ENCODE results near the gene RHOC. TPM values are rescaled to one million over a fixed set of nuclear protein-coding genes. Genes with fewer than 3 reads are reported as not detected.

RHOC gene
- polyA plus RNA-seq, 1 of the 3 experiments (the other 2 are of a cell fraction): 1,028 TPM

- peaks cover 0 to 3% of the 10 kb centered on the region in 2 experiments for H3K36me3 ChIP-seq (replicated peaks in 1 of 2; ENCODE audit: control insufficient read depth in 1 of 2, insufficient read depth in 2 of 2, low read length in 1 of 2)
- WGBS (ENCODE audit: low lambda C conversion rate): 96% methylated on average over 3 of the region's 3 CpGs
- H3F3A ChIP-seq (replicated peaks; ENCODE audit: insufficient read depth): peaks cover 7% of the 10 kb centered on the region
- peaks cover 7 to 10% of the 10 kb centered on the region in 2 experiments; a peak in 3 of 4 replicates for H3K4me1 ChIP-seq (ENCODE audit: control insufficient read depth in 1 of 2, insufficient read depth in 2 of 2, low read depth in 1 of 2, low read length in 1 of 2)
- no peaks in the 10 kb centered on the region for H3K27me3 ChIP-seq (ENCODE audit: insufficient read depth)
- H3K9ac ChIP-seq: no peak overlapping the region
- no peaks in the 10 kb centered on the region for H3K9me2 ChIP-seq
- DNase-seq: no peak
- no peaks in the 10 kb centered on the region for H3K9me3 ChIP-seq
- H4K20me1 ChIP-seq (ENCODE audit: insufficient read depth): no peaks in the 10 kb centered on the region
- H3K79me2 ChIP-seq (ENCODE audit: insufficient read depth): peaks cover 74% of the 10 kb centered on the region
- no peak overlapping the region for H3K4me3 ChIP-seq (ENCODE audit: low read depth in 2 of 2, low read length in 1 of 2)
- POLR2A ChIA-PET: no interaction called here
- TF ChIP-seq JUND (IDR thresholded peaks at IDR 0.05) (no peak), RCOR1 (IDR thresholded peaks at IDR 0.05; ENCODE audit: low read length) (no peak), FOXJ3 (CRISPR knock-in tag; IDR thresholded peaks at IDR 0.05) (no peak), POLR2AphosphoS5 (IDR thresholded peaks at IDR 0.05; ENCODE audit: low read depth, low read length) (no peak), RAD21 (IDR thresholded peaks at IDR 0.05; ENCODE audit: low read length) (no peak), MEF2A (IDR thresholded peaks at IDR 0.05; ENCODE audit: borderline replicate concordance, low read depth) (no peak), GATA2 (CRISPR knock-in tag; IDR thresholded peaks at IDR 0.05) (no peak), NRF1 (IDR thresholded peaks at IDR 0.05; ENCODE audit: low read depth, low read length) (no peak)
- H3K27ac ChIP-seq (ENCODE audit: low read depth in 2 of 2, low read length in 1 of 2): no peak overlapping the region
- H2AFZ ChIP-seq (ENCODE audit: low read depth): no peak overlapping the region
- no peak overlapping the region for H3K4me2 ChIP-seq
- CTCF ChIA-PET: no interaction called here
These were observed 28.3 kb downstream of the RHOC start for GRCh38 chr1:112678605-112679004.

- Histone ChIP-seq H3K4me1 (ENCODE audit: control insufficient read depth in 1 of 2, insufficient read depth in 2 of 2, low read depth in 1 of 2, low read length in 1 of 2) (peaks cover 11 to 12% of the 10 kb centered on the region in 2 experiments; a peak in 3 of 4 replicates), H2AFZ (ENCODE audit: low read depth) (no peak overlapping the region), H3K27ac (ENCODE audit: low read depth in 2 of 2, low read length in 1 of 2) (no peak overlapping the region), H4K20me1 (ENCODE audit: insufficient read depth) (no peaks in the 10 kb centered on the region), H3K4me3 (ENCODE audit: low read depth in 2 of 2, low read length in 1 of 2) (no peak overlapping the region), H3K9me3 (no peaks in the 10 kb centered on the region), H3F3A (replicated peaks; ENCODE audit: insufficient read depth) (peaks cover 18% of the 10 kb centered on the region), H3K9me2 (no peaks in the 10 kb centered on the region), H3K79me2 (ENCODE audit: insufficient read depth) (peaks cover 64% of the 10 kb centered on the region), H3K36me3 (replicated peaks in 1 of 2; ENCODE audit: control insufficient read depth in 1 of 2, insufficient read depth in 2 of 2, low read length in 1 of 2) (peaks cover 0 to 2% of the 10 kb centered on the region in 2 experiments), H3K27me3 (ENCODE audit: insufficient read depth) (no peaks in the 10 kb centered on the region), H3K9ac (no peak overlapping the region), H3K4me2 (no peak overlapping the region)
- TF ChIP-seq NFIC (IDR thresholded peaks at IDR 0.05; ENCODE audit: borderline replicate concordance) (no peak), ZBTB33 (IDR thresholded peaks at IDR 0.05; ENCODE audit: borderline replicate concordance, low read depth) (no peak), EP300 (IDR thresholded peaks at IDR 0.05; ENCODE audit: borderline replicate concordance in 1 of 2, low read depth in 1 of 2, low read length in 1 of 2) (no peak), IRF3 (IDR thresholded peaks at IDR 0.05; ENCODE audit: low read depth, low read length) (no peak), YY1 (IDR thresholded peaks at IDR 0.05; ENCODE audit: low read depth) (no peak), RFX5 (IDR thresholded peaks at IDR 0.05; ENCODE audit: low read length) (no peak)
- ChIA-PET CTCF (no interaction called here), POLR2A (no interaction called here)
- WGBS (ENCODE audit: low lambda C conversion rate): 97% methylated on average over 4 of the region's 4 CpGs
- DNase-seq: no peak
These were observed 29.4 kb downstream of the RHOC start for GRCh38 chr1:112677501-112677900.

Data from SK-N-SH (cell line).